Thyroid gland (tissue), 4 donors: ENCODE measurements around the gene ROCK1.

Experiments used
- POLR2A ChIP-seq, 2 donors: fragments of 450-650 bp; IDR thresholded peaks; one replicate each; pipeline ENCODE4 v1.6.1; 2017; ENCODE audit warnings: antibody characterized with exemption in 2 of 2, mild to moderate bottlenecking in 2 of 2, moderate library complexity in 1 of 2
- TF ChIP-seq, protein P1 (sequence below), 6 experiments: fragments of 200-600 bp in 3 of 6; fragments of 450-650 bp in 3 of 6; sonication (generic) in 3 of 6; IDR thresholded peaks; one replicate each; pipeline ENCODE4 v1.5.1; 2016 to 2019; ENCODE audit warnings: antibody characterized with exemption in 6 of 6, mild to moderate bottlenecking in 2 of 6, inconsistent platforms in 1 of 6, moderate library complexity in 1 of 6

DNA sequence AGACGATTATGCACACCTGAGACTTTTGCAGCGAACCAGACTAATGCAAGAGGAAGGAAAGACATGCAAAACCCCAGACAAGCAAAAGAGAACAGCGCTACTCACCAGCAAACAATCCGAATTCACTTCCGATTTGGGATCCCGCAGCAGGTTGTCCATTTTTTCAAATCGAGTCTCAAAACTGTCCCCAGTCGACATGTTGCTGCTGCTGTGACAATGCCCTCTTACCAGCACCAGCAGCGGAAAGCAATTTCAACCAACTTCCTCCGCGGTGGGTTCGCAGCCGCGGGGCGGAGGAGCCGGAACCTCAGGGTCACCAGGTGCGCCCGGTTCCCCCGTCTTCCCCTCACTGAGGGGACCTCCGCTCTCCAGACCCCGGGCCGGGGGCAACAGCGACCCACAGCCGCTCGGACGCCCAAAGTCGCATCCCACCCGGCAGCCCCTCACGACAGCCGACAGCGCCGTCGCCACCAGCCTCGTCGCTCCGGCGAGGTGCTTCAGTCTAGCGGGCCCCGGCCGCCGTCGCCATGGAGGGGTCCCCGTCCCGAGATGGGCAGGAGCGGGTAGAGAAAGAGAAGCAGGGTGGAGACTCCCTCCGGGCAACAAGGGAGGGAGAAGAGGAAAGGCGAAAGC lies 784 bp downstream of the ROCK1 start:
- TF ChIP-seq, protein P1, sequence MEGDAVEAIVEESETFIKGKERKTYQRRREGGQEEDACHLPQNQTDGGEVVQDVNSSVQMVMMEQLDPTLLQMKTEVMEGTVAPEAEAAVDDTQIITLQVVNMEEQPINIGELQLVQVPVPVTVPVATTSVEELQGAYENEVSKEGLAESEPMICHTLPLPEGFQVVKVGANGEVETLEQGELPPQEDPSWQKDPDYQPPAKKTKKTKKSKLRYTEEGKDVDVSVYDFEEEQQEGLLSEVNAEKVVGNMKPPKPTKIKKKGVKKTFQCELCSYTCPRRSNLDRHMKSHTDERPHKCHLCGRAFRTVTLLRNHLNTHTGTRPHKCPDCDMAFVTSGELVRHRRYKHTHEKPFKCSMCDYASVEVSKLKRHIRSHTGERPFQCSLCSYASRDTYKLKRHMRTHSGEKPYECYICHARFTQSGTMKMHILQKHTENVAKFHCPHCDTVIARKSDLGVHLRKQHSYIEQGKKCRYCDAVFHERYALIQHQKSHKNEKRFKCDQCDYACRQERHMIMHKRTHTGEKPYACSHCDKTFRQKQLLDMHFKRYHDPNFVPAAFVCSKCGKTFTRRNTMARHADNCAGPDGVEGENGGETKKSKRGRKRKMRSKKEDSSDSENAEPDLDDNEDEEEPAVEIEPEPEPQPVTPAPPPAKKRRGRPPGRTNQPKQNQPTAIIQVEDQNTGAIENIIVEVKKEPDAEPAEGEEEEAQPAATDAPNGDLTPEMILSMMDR (IDR thresholded peaks at IDR 0.05) = no peak
- no peak for TF ChIP-seq POLR2A (IDR thresholded peaks at IDR 0.05)
